Esophagus squamous epithelium (tissue), 5 donors: ENCODE data around the gene ZNHIT1. TPM values are rescaled to one million over a fixed set of nuclear protein-coding genes. Genes with fewer than 3 reads are reported as not detected.
A peak's percentile ranks its signal among the peaks of the same experiment; 100 is the strongest.
"Not testable (repeated sequence)": the region's sequence is repeated elsewhere in the genome, so short reads cannot be mapped to it uniquely, and the experiment has no call there.

ENCODE experiments used
- DNase-seq: peaks from one replicate; lab custom pipeline; 2025; lab: John Stamatoyannopoulos, UW
- H3K27ac ChIP-seq, 4 donors: fragments of 200-600 bp; sonication (generic); one replicate each; pipeline ENCODE4 v1.5.1; 2016 to 2019; ENCODE audit warnings: mild to moderate bottlenecking in 1 of 4
- H3K27me3 ChIP-seq, 4 donors: fragments of 200-600 bp; sonication (generic); 1 replicate in 3 of 4; 2 replicates in 1 of 4; pipeline versions ENCODE4 v1.5.1 to v1.6.0; 2017 to 2021; ENCODE audit warnings: antibody characterized with exemption in 1 of 4
- H3K36me3 ChIP-seq, 3 donors: fragments of 200-600 bp; sonication (generic); one replicate each; pipeline ENCODE4 v1.5.1; 2016 to 2019
- H3K4me1 ChIP-seq, 3 donors: fragments of 200-600 bp; sonication (generic); one replicate each; pipeline ENCODE4 v1.5.1; 2017 to 2019
- H3K4me3 ChIP-seq, 4 donors: fragments of 200-600 bp; sonication (generic); 1 replicate in 3 of 4; 2 replicates in 1 of 4; pipeline ENCODE4 v1.5.1; 2016 to 2019; ENCODE audit warnings: mild to moderate bottlenecking in 2 of 4, moderate library complexity in 1 of 4
- H3K9me3 ChIP-seq, 3 donors: fragments of 200-600 bp; sonication (generic); one replicate each; pipeline ENCODE4 v1.5.1; 2016 to 2019
- POLR2A ChIP-seq, 4 donors: fragments of 450-650 bp; IDR thresholded peaks; one replicate each; pipeline ENCODE4 v1.6.1; 2017; ENCODE audit warnings: antibody characterized with exemption in 4 of 4, mild to moderate bottlenecking in 4 of 4, moderate library complexity in 3 of 4
- WGBS, 2 donors: methylation state at CpG; one replicate each; pipeline ENCODE4 v1.1.5; 2018; 5-methylcytosine and 5-hydroxymethylcytosine counted together
- intact Hi-C: fragments of 100-400 bp; cut with DNase I; formaldehyde crosslinking; loops from one replicate; pipeline ENCODE4 v1.15.0; 2022
- total RNA-seq, 4 donors: library from RNA; depleted of rRNA; stranded (reverse); fragments of >200 nt; gene quantifications; one replicate each; pipeline ENCODE4 v1.1.0, GENCODE V29; 2016
- TF ChIP-seq, protein P1 (sequence below), 6 experiments: fragments of 450-650 bp in 4 of 6; fragments of 200-600 bp in 2 of 6; sonication (generic) in 2 of 6; IDR thresholded peaks; one replicate each; pipeline ENCODE4 v1.5.1; 2016 to 2019; ENCODE audit warnings: antibody characterized with exemption in 6 of 6, mild to moderate bottlenecking in 4 of 6, moderate library complexity in 4 of 6
- donor health status: DM: yes; HTN: yes; CAD: no.

Gene ZNHIT1
- total RNA-seq, 4 donors from 2014 or later, result 51.3 to 87.9 (median 64.4) TPM

DNA sequence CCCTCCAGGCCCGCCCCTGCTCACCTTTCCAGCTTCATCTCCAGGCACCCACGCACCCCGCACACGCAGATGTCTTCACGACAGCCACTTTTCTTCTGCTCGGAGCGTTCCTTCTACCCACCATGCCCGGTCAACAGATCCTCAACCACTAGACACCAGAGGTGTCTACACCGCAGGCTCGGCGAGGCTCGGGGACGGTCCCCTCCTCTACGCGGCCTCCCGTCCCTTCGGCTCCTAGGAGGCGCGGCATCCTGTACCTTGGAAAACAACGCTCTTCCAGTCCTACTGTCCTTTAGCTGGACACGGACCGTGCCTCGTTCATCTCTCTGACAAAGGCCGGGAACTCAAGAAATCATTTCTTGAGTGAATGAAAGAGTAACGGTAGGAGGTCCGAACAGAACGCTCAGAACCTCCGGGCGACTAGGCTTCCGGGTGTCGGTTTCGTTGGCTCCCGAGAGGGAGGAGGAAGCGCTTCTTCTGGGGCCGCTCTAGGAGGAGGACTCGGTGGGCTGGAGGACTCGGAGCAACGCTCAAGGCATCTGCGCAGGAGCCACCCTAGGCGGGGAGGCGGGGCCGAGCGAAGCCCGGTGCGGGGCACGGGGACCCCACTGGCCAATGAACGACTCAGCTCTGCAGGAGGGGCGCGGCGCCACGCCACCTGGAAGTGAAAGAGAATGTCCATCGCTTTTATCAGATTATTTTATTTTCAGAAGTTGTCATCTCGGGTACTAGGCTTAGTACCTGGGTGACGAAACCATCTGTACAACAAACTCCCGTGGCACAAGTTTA lies 34.1 kb downstream of the ZNHIT1 start:
- TF ChIP-seq POLR2A (IDR thresholded peaks at IDR 0.05), result peak in 2 of 4 donors; percentile 16 to 21
- TF ChIP-seq, protein P1, sequence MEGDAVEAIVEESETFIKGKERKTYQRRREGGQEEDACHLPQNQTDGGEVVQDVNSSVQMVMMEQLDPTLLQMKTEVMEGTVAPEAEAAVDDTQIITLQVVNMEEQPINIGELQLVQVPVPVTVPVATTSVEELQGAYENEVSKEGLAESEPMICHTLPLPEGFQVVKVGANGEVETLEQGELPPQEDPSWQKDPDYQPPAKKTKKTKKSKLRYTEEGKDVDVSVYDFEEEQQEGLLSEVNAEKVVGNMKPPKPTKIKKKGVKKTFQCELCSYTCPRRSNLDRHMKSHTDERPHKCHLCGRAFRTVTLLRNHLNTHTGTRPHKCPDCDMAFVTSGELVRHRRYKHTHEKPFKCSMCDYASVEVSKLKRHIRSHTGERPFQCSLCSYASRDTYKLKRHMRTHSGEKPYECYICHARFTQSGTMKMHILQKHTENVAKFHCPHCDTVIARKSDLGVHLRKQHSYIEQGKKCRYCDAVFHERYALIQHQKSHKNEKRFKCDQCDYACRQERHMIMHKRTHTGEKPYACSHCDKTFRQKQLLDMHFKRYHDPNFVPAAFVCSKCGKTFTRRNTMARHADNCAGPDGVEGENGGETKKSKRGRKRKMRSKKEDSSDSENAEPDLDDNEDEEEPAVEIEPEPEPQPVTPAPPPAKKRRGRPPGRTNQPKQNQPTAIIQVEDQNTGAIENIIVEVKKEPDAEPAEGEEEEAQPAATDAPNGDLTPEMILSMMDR (IDR thresholded peaks at IDR 0.05), result no peak
- Histone ChIP-seq H3K27ac (peak overlapping the region; percentile 73 to 83 (median 76)), H3K4me3 (peak overlapping the region; percentile 60 to 79 (median 74)), H3K36me3 (peaks cover 0 to 31% (median 0%) of the 10 kb centered on the region in 3 donors), H3K4me1 (peaks cover 6 to 31% (median 16%) of the 10 kb centered on the region in 3 donors), H3K27me3 (no peaks in the 10 kb centered on the region), H3K9me3 (no peaks in the 10 kb centered on the region)
- DNase-seq, result peak; percentile 70
- intact Hi-C loops, result no loop called here
- 0 to 1% methylated on average over 35 to 43 of the region's 55 CpGs for WGBS, 2 donors

DNA sequence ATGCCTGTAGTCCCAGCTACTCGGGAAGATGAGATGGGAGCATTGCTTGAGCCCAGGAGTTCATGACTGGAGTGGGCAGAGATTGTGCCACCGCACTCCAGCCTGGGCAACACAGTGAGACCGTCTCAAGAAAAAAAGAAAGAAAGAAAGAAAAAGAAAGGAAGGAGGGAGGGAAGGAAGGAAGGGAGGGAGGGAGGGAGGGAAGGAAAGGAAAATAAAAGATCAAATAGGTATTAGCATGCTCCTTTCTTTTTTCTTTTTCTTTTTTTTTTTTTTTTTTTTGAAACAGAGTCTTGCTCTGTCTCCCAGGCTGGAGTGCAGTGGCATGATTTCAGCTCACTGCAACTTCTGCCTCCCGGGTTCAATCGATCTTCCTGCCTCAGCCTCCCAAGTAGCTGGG lies 35.2 kb downstream of the ZNHIT1 start:
- intact Hi-C loops, H3K27ac ChIP-seq, H3K9me3 ChIP-seq, H3K4me3 ChIP-seq, DNase-seq, H3K27me3 ChIP-seq: not testable (repeated sequence)
- H3K4me1 ChIP-seq, result peaks cover 6 to 31% (median 16%) of the 10 kb centered on the region in 3 donors
- 79 to 87% methylated on average over 5 of the region's 5 CpGs for WGBS, 2 donors
- peaks cover 0 to 19% (median 0%) of the 10 kb centered on the region in 3 donors for H3K36me3 ChIP-seq

DNA sequence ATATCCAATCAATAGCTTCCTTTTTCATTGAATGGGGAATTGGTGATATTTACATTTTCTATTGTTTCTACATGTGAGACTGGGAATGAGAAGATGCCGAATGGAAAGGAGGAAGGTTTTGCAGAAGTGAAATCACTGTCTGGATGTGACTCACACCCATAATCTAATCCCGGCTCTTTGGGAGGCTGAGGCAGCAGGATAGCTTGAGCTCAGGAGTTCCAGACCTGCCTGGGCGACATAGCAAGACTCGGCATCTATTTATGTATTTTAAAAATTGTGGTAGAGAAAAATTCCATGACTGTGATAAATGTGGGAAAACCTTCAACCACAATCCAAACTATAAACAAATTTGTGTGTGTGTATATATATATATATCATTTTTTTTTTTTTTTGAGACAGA lies 37.8 kb downstream of the ZNHIT1 start:
- no peaks in the 10 kb centered on the region for H3K9me3 ChIP-seq
- intact Hi-C loops, result no loop called here
- TF ChIP-seq POLR2A (IDR thresholded peaks at IDR 0.05), result no peak
- TF ChIP-seq, protein P1 (IDR thresholded peaks at IDR 0.05), result no peak
- H3K27ac ChIP-seq, result no peak overlapping the region
- WGBS, 2 donors, result 37 to 56% methylated on average over 4 of the region's 4 CpGs
- H3K4me3 ChIP-seq, result no peak overlapping the region
- peaks cover 0 to 4% (median 0%) of the 10 kb centered on the region in 4 donors for H3K27me3 ChIP-seq
- H3K36me3 ChIP-seq, result no peaks in the 10 kb centered on the region
- DNase-seq, result no peak
- peaks cover 6 to 15% (median 13%) of the 10 kb centered on the region in 3 donors for H3K4me1 ChIP-seq

DNA sequence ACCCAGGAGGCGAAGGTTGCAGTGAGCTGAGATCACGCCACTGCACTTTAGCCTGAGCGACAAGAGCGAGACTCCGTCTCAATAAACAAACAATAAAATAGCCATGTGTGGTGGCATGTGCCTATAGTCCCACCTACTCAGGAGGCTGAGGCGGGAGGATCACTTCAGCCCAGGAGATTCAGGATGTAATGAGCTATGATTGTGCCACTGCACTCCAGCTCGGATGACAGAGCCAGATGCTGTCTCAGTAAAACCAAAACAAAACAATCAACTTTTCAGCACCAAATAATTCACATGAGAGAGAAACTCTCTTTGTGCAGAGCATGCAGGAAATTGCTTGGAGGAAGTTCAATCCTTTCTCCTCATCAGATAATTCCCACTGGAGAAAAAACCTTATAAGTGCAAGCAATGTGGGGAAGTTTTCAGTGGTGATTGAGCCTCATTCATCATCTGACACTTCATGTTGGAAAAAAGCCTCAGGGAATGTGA lies 40.3 kb downstream of the ZNHIT1 start:
- Histone ChIP-seq H3K4me3 (no peak overlapping the region), H3K36me3 (no peaks in the 10 kb centered on the region), H3K27me3 (peaks cover 0 to 15% (median 0%) of the 10 kb centered on the region in 4 donors), H3K4me1 (no peaks in the 10 kb centered on the region), H3K27ac (no peak overlapping the region), H3K9me3 (no peaks in the 10 kb centered on the region)
- intact Hi-C loops, result no loop called here
- WGBS, 2 donors, result 65 to 71% methylated on average over 7 of the region's 7 CpGs
- no peak for DNase-seq
- TF ChIP-seq, protein P1 (IDR thresholded peaks at IDR 0.05), result no peak
- no peak for TF ChIP-seq POLR2A (IDR thresholded peaks at IDR 0.05)

DNA sequence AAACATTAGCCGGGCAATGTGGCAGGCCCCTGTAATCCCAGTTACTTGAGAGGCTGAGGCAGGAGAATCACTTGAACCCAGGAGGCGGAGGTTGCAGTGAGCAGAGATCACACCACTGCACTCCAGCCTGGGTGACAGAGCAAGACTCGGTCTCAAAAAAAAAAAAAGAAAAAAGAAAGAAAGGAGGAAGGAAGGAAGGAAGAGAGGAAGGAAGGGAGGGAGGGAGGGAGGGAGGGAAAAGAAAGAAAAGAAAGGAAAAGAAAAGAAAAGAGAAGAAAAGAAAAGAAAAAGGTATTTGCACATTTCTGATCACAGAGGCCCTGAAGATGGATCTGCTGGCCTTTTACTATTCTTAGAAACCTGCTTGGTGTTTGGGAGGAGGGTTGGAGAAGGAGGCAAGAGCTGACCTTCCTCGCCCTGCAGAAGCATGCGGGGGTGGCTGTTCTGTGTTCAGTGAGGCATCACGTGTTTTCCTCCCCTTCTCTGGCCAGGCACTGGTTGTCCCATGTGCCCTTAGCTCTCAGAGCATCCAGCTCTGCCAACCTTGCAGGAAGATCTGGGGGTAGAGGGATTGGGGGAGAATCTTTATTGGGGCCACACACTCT lies 46.2 kb downstream of the ZNHIT1 start:
- H3K4me1 ChIP-seq, intact Hi-C loops: not testable (repeated sequence)
- 34 to 42% methylated on average over 5 to 6 of the region's 6 CpGs for WGBS, 2 donors

More for the DNA sequence above, 46.2 kb downstream of the ZNHIT1 start:
- H3K36me3 ChIP-seq, DNase-seq, H3K27ac ChIP-seq, H3K9me3 ChIP-seq, H3K4me3 ChIP-seq: not testable (repeated sequence)
- H3K27me3 ChIP-seq, result peaks cover 0 to 15% (median 0%) of the 10 kb centered on the region in 4 donors
